ENCODE results near the gene RSRP1. TPM values are rescaled to one million over a fixed set of nuclear protein-coding genes. Genes with fewer than 3 reads are reported as not detected.
"Not testable (repeated sequence)": the region's sequence is repeated elsewhere in the genome, so short reads cannot be mapped to it uniquely, and the experiment has no call there.

The RSRP1 gene, protein sequence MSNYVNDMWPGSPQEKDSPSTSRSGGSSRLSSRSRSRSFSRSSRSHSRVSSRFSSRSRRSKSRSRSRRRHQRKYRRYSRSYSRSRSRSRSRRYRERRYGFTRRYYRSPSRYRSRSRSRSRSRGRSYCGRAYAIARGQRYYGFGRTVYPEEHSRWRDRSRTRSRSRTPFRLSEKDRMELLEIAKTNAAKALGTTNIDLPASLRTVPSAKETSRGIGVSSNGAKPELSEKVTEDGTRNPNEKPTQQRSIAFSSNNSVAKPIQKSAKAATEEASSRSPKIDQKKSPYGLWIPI
- polyA plus RNA-seq (2013, experiment 1 of 2), result 13.5 TPM
- polyA plus RNA-seq (2013, experiment 2 of 2), result 12.1 TPM

DNA sequence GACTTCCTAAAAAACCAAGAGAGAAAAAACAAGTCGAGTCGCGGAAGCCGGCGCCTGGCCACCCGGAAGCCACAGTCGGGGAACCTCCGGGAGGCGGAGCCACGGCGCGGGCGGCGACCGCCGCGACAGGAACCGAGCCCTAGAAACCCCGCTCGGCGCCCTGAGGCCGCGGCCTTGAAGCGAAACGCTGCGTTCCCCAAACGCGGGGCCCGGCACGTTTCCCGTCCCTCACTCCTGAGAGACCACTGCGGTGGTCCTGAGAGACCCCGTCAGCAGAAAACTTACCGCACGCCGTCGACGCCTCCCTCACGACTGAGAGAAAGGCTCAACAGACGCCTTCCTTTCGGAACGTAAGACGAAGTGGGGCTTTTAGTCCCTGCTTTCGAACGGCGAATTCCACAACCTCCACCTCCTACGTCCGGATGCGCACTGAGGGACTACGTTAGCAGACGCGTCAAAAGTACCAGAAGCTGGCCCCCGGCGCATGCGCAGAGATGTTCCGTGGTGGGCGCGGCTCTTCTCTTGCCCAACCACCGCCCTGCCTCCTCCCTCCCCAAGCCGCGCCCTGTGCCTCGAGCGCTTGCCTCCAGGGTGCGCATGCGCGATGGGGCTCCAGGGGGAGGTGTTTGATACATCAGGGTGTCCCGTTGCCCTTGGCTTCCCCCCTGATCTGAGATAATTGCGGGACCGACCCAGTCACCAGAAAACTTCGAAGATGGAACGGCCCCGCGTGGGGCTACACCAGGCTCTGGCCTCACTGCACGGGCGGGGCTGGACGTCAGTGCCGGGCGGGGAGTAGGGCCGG, at the start of gene RSRP1:
Gene RSRP1 (minus strand): TSS at position 431 of the 805 bp plus-strand sequence. CDS start 491 bp downstream, outside the sequence.
- Histone ChIP-seq H2BK5ac (ENCODE audit: low read length) (peak within 1 kb of the TSS; percentile 22), H3K4me3 (ENCODE audit: low read length) (peak within 1 kb of the TSS; percentile 41), H3K79me1 (ENCODE audit: low read length) (peaks cover 3% of the 10 kb centered on the region), H3K79me2 (ENCODE audit: control insufficient read depth, insufficient read depth, low read length) (peaks cover 13% of the 10 kb centered on the region), H3K4me1 (ENCODE audit: control insufficient read depth, low read depth, low read length) (no peaks in the 10 kb centered on the region), H3K4me2 (ENCODE audit: low read length) (peak within 1 kb of the TSS; percentile 82), H3K4ac (ENCODE audit: low read depth, low read length) (peak within 1 kb of the TSS; percentile 77), H3K23ac (ENCODE audit: low read length) (peak within 1 kb of the TSS; percentile 51), H3K56ac (ENCODE audit: low read length) (peak within 1 kb of the TSS; percentile 89), H2BK15ac (replicated peaks; ENCODE audit: low read depth) (no peak within 1 kb of the TSS), H2AK5ac (ENCODE audit: low read length) (no peak within 1 kb of the TSS), H4K8ac (ENCODE audit: low read depth, low read length) (no peak within 1 kb of the TSS), H3K18ac (ENCODE audit: low read length) (peak within 1 kb of the TSS; percentile 77), H2BK120ac (ENCODE audit: low read depth, low read length) (no peak within 1 kb of the TSS), H3K27me3 (ENCODE audit: insufficient read depth, low read length, poor library complexity) (no peaks in the 10 kb centered on the region), H3K27ac (ENCODE audit: low read depth, low read length) (peak within 1 kb of the TSS; percentile 87), H4K5ac (ENCODE audit: low read length) (no peak within 1 kb of the TSS), H3K9ac (ENCODE audit: low read length) (peak within 1 kb of the TSS; percentile 85), H3K36me3 (ENCODE audit: control insufficient read depth, insufficient read depth, low read length) (peaks cover 2% of the 10 kb centered on the region)
- DNase-seq, result peak; percentile 99
- no CpG with 5 or more reads among the region's 79 CpGs for WGBS (ENCODE audit: extremely low coverage, insufficient coverage, low lambda C conversion rate)

DNA sequence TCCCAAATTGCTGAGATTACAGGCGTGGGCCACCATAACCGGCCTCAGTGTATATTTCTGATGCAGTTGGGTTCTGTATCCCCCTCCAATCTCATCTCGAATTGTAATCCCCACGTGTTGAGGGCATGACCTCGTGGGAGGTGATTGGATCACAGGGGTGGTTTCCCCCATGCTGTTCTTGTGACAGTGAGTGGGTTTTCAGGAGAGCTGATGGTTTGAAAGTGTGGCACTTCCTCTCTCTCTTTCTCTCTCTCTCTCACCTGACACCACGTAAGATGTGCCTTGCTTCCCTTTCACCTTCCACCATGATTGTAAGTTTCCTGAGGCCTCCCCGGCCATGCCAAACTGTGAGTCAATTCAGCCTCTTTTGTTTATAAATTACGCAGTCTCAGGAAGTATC, 49.2 kb upstream of the RSRP1 start:
- H3K56ac ChIP-seq (ENCODE audit: low read length); H3K23ac ChIP-seq (ENCODE audit: low read length); H3K79me2 ChIP-seq (ENCODE audit: control insufficient read depth, insufficient read depth, low read length); H2BK15ac ChIP-seq (replicated peaks; ENCODE audit: low read depth); H3K36me3 ChIP-seq (ENCODE audit: control insufficient read depth, insufficient read depth, low read length); H3K4me1 ChIP-seq (ENCODE audit: control insufficient read depth, low read depth, low read length); H4K5ac ChIP-seq (ENCODE audit: low read length); H3K18ac ChIP-seq (ENCODE audit: low read length); H2BK120ac ChIP-seq (ENCODE audit: low read depth, low read length); H4K8ac ChIP-seq (ENCODE audit: low read depth, low read length); DNase-seq; H2BK5ac ChIP-seq (ENCODE audit: low read length); H3K4ac ChIP-seq (ENCODE audit: low read depth, low read length); H3K27me3 ChIP-seq (ENCODE audit: insufficient read depth, low read length, poor library complexity); H3K27ac ChIP-seq (ENCODE audit: low read depth, low read length); H3K79me1 ChIP-seq (ENCODE audit: low read length); H3K9ac ChIP-seq (ENCODE audit: low read length); H3K4me3 ChIP-seq (ENCODE audit: low read length); H2AK5ac ChIP-seq (ENCODE audit: low read length); H3K4me2 ChIP-seq (ENCODE audit: low read length): not testable (repeated sequence)
- WGBS (ENCODE audit: extremely low coverage, insufficient coverage, low lambda C conversion rate), result no CpG with 5 or more reads among the region's 8 CpGs

DNA sequence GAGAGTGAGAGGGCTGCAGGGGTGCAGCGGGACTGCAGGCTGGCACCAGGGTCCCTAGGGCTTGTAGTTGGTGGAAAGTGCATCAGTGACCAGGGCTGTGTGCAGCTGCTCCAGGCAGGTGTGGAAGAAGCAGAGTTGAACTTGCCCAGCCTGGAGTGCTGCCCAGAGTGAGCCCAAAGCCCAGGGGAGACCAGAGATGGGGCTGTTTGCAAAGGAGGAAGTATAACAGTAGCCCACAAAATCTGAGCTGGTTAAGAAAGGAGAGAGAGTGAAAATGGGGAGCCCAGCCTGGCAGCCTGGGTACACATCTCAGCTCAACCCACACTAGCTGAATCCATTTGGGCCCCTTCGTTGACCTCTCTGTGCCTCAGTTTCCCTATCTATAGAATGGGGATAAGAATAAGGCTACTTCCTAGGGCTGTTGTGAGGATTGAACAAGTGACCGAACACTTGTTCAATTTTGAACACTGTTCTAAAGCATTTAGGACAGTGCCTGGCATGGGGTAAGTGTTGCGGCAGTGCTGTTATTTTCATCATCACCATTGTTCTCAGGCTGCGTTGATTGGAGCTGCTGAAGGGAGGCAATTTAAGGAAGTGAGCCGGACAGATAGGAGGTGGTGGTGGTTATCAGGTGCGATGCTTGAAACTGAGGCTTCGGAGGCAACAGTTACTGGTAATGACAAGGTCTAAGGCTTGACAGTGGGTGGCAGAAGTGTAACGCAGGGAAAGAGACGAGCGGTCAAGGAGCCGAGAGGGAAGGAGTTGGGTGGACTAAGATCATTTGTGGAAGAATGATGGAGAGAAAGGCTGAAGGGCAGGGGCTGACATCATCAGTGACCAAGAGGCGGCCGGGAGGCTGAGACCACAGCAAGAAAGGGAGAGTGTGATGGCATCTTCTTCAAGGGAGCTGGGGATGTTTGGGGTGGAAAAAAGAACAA, 47.9 kb upstream of the RSRP1 start:
- not testable (repeated sequence) for H2BK120ac ChIP-seq (ENCODE audit: low read depth, low read length); H4K5ac ChIP-seq (ENCODE audit: low read length); H3K79me1 ChIP-seq (ENCODE audit: low read length); H2BK5ac ChIP-seq (ENCODE audit: low read length); H3K79me2 ChIP-seq (ENCODE audit: control insufficient read depth, insufficient read depth, low read length); H2BK15ac ChIP-seq (replicated peaks; ENCODE audit: low read depth); H3K9ac ChIP-seq (ENCODE audit: low read length); H2AK5ac ChIP-seq (ENCODE audit: low read length); H3K4me3 ChIP-seq (ENCODE audit: low read length); H3K4ac ChIP-seq (ENCODE audit: low read depth, low read length); DNase-seq; H3K4me1 ChIP-seq (ENCODE audit: control insufficient read depth, low read depth, low read length); H3K18ac ChIP-seq (ENCODE audit: low read length); H3K36me3 ChIP-seq (ENCODE audit: control insufficient read depth, insufficient read depth, low read length); H3K23ac ChIP-seq (ENCODE audit: low read length); H4K8ac ChIP-seq (ENCODE audit: low read depth, low read length); H3K4me2 ChIP-seq (ENCODE audit: low read length); H3K27ac ChIP-seq (ENCODE audit: low read depth, low read length); H3K56ac ChIP-seq (ENCODE audit: low read length); H3K27me3 ChIP-seq (ENCODE audit: insufficient read depth, low read length, poor library complexity)
- WGBS (ENCODE audit: extremely low coverage, insufficient coverage, low lambda C conversion rate), result no CpG with 5 or more reads among the region's 14 CpGs

DNA sequence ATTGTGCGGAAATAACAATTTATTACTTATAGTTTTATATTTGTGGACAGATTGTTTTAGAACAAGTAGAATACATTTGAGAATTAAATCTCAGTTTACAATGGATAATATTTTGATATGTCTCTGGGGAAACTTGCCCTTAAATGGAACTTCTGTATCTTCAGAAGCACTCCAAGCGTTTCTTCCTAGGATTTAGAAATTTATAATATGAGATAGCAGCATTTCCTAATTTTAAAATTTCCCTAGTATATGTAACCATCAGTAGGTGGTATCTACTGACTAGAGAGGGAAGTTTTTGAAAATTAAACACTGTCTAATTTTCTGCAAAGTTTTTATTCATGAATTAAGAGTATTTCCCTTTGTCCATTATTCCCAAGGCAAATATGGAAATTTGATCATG, 46.2 kb upstream of the RSRP1 start:
- H3K4me2 ChIP-seq (ENCODE audit: low read length); H3K27ac ChIP-seq (ENCODE audit: low read depth, low read length); H3K4me3 ChIP-seq (ENCODE audit: low read length); H2BK120ac ChIP-seq (ENCODE audit: low read depth, low read length); H3K79me2 ChIP-seq (ENCODE audit: control insufficient read depth, insufficient read depth, low read length); H3K18ac ChIP-seq (ENCODE audit: low read length); H2BK5ac ChIP-seq (ENCODE audit: low read length); H3K4me1 ChIP-seq (ENCODE audit: control insufficient read depth, low read depth, low read length); H2AK5ac ChIP-seq (ENCODE audit: low read length); H4K8ac ChIP-seq (ENCODE audit: low read depth, low read length); H3K56ac ChIP-seq (ENCODE audit: low read length); H2BK15ac ChIP-seq (replicated peaks; ENCODE audit: low read depth); H3K36me3 ChIP-seq (ENCODE audit: control insufficient read depth, insufficient read depth, low read length); H4K5ac ChIP-seq (ENCODE audit: low read length); DNase-seq; H3K9ac ChIP-seq (ENCODE audit: low read length); H3K27me3 ChIP-seq (ENCODE audit: insufficient read depth, low read length, poor library complexity); H3K4ac ChIP-seq (ENCODE audit: low read depth, low read length); H3K79me1 ChIP-seq (ENCODE audit: low read length); H3K23ac ChIP-seq (ENCODE audit: low read length): not testable (repeated sequence)
- WGBS (ENCODE audit: extremely low coverage, insufficient coverage, low lambda C conversion rate), result no CpG with 5 or more reads among the region's 2 CpGs

DNA sequence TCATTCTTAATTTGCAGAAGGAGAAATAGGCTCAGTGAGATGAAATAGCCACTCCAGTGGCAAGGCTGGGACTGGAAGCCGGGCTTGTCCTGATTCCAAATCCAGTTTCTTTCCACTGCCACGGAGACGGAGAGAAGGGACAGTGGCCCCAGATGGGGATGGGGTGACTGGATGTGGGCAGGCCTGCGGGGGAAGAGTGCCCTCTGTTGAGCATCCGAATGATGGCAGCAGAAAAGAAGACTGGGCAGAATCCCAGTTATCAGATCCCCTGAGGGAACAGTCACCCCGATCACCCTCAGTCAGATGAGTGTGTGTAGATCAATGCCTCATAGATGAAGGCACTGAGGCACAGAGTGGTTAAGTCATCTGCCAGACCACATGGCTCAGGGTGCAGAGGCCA, 42.8 kb upstream of the RSRP1 start:
- H3K79me2 ChIP-seq (ENCODE audit: control insufficient read depth, insufficient read depth, low read length); H3K27ac ChIP-seq (ENCODE audit: low read depth, low read length); H2BK15ac ChIP-seq (replicated peaks; ENCODE audit: low read depth); H3K4me2 ChIP-seq (ENCODE audit: low read length); H3K4ac ChIP-seq (ENCODE audit: low read depth, low read length); H3K23ac ChIP-seq (ENCODE audit: low read length); H3K4me3 ChIP-seq (ENCODE audit: low read length); H2BK5ac ChIP-seq (ENCODE audit: low read length); H3K36me3 ChIP-seq (ENCODE audit: control insufficient read depth, insufficient read depth, low read length); H2BK120ac ChIP-seq (ENCODE audit: low read depth, low read length); H2AK5ac ChIP-seq (ENCODE audit: low read length); H3K56ac ChIP-seq (ENCODE audit: low read length); DNase-seq; H3K4me1 ChIP-seq (ENCODE audit: control insufficient read depth, low read depth, low read length); H3K18ac ChIP-seq (ENCODE audit: low read length); H4K5ac ChIP-seq (ENCODE audit: low read length); H3K79me1 ChIP-seq (ENCODE audit: low read length); H3K9ac ChIP-seq (ENCODE audit: low read length); H4K8ac ChIP-seq (ENCODE audit: low read depth, low read length); H3K27me3 ChIP-seq (ENCODE audit: insufficient read depth, low read length, poor library complexity): not testable (repeated sequence)
- no CpG with 5 or more reads among the region's 6 CpGs for WGBS (ENCODE audit: extremely low coverage, insufficient coverage, low lambda C conversion rate)

Data from mesendoderm (in vitro differentiated cells).